PFSK-1 (cell line): Measurements from ENCODE around the gene PI4KA.

Source experiments
- FOXP2 ChIP-seq: optimal IDR thresholded peaks from 2 replicates; pipeline ENCODE3; 2011; ENCODE audit warnings: borderline replicate concordance, control low read depth, inconsistent platforms; ENCODE audit not compliant: insufficient read depth; ENCODE audit errors: extremely low read length, extremely low read depth
- POLR2AphosphoS5 ChIP-seq: IDR thresholded peaks from 2 replicates; pipeline ENCODE4 v1.6.1; 2012; ENCODE audit warnings: low read depth, mild to moderate bottlenecking, control low read depth, low read length, moderate library complexity
- REST ChIP-seq, 2 experiments: IDR thresholded peaks; 2 replicates each; pipeline versions ENCODE4 v1.6.1 to v1.8.0; 2011 to 2012; ENCODE audit warnings: low read depth in 2 of 2, low read length in 2 of 2, control low read depth in 1 of 2, inconsistent platforms in 1 of 2, mild to moderate bottlenecking in 1 of 2, moderate library complexity in 1 of 2; ENCODE audit not compliant: insufficient read depth in 1 of 2
- SIN3A ChIP-seq: IDR thresholded peaks from 2 replicates; pipeline ENCODE4 v1.6.1; 2012; ENCODE audit warnings: mild to moderate bottlenecking, low read length, moderate library complexity, borderline replicate concordance; ENCODE audit not compliant: insufficient read depth
- TAF1 ChIP-seq: IDR thresholded peaks from 2 replicates; pipeline ENCODE4 v1.6.1; 2012; ENCODE audit warnings: low read length, control low read depth, borderline replicate concordance; ENCODE audit not compliant: insufficient read depth

The PI4KA gene

DNA sequence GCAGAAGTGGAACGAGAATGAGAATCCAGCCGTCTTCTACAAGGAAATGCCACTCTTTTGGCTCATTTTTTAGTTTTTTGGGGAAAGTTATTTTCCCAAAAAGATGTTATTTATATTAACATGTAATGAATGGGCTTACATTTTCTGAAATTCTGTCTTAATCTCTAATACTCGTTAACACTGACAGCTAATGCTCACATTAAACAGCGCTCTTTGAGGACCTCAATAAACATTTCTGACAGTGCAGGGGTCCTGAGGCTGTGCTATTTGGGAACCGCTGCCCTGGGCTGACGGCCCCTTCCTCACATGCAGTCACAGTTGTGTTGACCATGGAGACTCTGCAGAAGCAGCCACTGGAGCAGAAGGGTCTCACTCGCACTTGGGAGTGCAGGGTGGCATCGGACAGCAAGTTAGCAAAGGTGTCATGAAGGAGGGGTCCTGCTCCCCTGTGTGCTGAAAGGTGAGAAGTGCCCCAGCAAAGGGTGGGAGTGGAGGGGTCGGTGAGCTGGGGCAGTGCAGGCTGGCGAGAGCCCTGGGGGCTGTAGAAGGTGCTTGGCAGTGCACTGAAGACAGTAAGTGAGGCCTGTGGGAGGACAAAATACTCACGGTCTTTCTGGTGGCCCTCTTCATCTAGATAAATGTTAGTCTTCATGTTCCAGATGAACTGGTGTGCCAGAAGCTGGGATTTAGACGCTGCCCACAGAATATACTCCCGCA, 137.8 kb downstream of the PI4KA start:
- TF ChIP-seq FOXP2 (no peak), REST (IDR thresholded peaks at IDR 0.05; ENCODE audit: insufficient read depth in 1 of 2, low read depth in 2 of 2, low read length in 2 of 2) (no peak), TAF1 (no peak), POLR2AphosphoS5 (no peak), SIN3A (no peak)

DNA sequence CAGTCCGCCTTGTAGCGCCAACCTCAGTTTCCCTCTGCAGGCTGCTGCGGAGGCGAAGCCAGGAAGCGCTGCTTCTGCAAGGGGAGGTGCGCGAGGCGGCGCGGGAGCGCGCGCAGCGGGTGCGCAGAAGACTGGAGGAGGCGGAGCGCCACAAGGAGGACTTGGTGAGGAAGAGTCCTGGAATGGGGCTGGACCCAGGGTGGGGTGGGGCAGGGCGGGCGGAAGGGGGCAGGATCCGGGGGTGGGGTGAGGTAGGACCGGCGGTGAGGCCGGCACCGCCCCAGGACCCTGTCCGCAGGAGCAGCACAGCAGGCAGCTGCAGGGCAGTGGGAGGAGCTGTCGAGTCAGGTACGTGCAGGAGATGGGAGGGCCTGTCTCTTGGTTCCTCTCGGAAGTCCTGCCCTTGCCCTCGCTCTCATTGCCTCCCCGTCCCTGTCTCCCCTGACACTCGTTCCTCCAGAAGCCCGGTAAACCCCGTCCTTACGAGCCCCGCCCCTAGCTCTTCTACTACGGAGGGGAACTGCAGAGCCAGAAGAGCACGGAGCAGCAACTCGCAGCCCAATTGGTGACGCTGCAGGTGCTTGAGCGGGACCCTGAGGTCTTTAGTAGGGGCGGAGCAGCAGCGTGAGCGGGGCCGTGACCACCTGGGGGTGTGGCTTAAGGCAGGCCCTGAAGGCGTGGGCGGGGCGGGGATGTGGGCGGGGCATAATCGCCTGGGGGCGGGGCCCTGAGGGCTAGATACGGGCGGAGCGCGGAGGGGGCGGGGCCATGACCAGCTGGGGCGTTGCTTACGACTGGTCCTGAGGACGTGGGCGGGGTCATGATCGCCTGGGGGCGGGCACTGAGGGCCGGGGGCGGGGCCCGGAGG, 155.8 kb downstream of the PI4KA start:
- peak; percentile 31; the same call in 1 of the 2 replicates for TF ChIP-seq POLR2AphosphoS5

- TF ChIP-seq SIN3A (no peak), FOXP2 (no peak), POLR2AphosphoS5 (no peak), TAF1 (no peak), REST (IDR thresholded peaks at IDR 0.05; ENCODE audit: insufficient read depth in 1 of 2, low read depth in 2 of 2, low read length in 2 of 2) (no peak)
These were observed 180.8 kb downstream of the PI4KA start for GRCh38 chr22:20677684-20678242.

- TF ChIP-seq SIN3A (no peak), FOXP2 (no peak)
These were observed 183.6 kb downstream of the PI4KA start for GRCh38 chr22:20674998-20675397.

DNA sequence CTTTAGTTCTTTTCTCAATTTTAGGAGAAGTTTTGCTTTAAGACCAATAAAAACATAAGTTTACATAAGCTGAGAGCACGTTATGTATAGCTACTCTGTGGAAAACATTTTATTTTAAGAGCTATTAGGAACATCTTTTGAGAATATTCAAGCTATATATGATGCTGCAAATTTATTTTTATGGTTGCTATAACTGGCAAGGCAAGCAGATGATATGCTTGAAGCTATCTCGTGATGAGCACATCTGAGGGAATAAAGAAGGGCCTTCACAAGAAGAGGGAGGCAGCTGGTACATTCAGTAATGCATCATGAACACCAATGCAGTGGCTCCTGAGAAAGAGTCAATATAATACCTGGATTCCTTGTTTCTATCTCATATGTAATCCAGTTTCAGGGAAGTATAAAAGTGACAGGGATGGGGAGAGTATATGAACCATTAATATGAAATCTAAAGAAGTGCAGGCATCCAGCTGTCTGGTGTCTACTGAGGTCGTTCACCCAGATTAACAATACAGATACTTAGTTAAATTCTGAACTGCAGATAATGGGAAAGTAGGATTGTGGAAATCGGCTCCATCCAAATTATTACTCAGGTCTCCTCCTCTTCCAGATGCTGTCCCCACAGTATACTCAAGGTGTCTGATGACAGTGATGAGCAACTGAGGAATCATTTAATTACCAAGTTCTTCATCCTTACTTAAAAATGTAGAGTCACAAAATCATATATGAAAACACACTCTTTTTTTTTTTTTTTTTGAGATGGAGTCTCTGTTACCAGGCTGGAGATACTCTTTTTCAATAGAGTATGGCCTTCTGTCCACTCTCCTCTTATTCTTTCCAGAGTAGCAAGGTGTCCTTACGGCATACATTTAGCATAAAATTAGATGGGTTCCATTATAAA, 185.1 kb downstream of the PI4KA start:
- TF ChIP-seq TAF1 (no peak), POLR2AphosphoS5 (no peak), FOXP2 (no peak), REST (IDR thresholded peaks at IDR 0.05; ENCODE audit: insufficient read depth in 1 of 2, low read depth in 2 of 2, low read length in 2 of 2) (no peak), SIN3A (no peak)

GRCh38 chr22:20672732-20673131, 185.9 kb downstream of the PI4KA start:
- TF ChIP-seq POLR2AphosphoS5 = no peak
- TF ChIP-seq REST (IDR thresholded peaks at IDR 0.05; ENCODE audit: insufficient read depth in 1 of 2, low read depth in 2 of 2, low read length in 2 of 2) = no peak
- no peak for TF ChIP-seq FOXP2
- no peak for TF ChIP-seq SIN3A
- TF ChIP-seq TAF1 = no peak
